Measurements from ENCODE around the gene REXO2.

The REXO2 gene

DNA sequence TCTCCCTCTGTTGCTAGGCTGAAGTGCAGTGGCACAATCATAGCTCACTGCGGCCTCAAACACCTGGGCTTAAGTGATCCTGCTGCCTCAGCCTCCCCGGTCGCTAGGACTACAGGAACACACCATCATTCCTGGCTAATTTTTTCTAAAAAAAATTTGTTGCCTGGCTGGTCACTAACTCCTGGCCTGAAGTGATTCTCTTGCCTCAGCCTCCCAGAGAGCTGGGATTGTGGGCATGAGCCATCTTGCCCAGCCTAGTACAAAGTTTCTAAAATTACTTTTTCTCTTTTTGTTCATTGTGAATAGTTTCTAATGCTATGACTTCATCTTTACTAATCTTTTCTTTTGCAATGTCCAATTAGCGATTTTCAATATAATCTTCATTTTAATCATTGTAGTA is 26.3 kb upstream of the REXO2 start:
- H3K4me3 ChIP-seq (ENCODE audit: low read length), result no peak overlapping the region
- no peaks in the 10 kb centered on the region for H3K36me3 ChIP-seq (ENCODE audit: control insufficient read depth, insufficient read depth, low read length)
- no peaks in the 10 kb centered on the region for H3K9me3 ChIP-seq (ENCODE audit: control insufficient read depth, low read length)
- no peaks in the 10 kb centered on the region for H3K4me1 ChIP-seq (ENCODE audit: control insufficient read depth, insufficient read depth, low read length)
- no peaks in the 10 kb centered on the region for H3K27me3 ChIP-seq (ENCODE audit: control insufficient read depth, insufficient read depth, low read length)
- no peak overlapping the region for H3K9ac ChIP-seq (ENCODE audit: low read length)

DNA sequence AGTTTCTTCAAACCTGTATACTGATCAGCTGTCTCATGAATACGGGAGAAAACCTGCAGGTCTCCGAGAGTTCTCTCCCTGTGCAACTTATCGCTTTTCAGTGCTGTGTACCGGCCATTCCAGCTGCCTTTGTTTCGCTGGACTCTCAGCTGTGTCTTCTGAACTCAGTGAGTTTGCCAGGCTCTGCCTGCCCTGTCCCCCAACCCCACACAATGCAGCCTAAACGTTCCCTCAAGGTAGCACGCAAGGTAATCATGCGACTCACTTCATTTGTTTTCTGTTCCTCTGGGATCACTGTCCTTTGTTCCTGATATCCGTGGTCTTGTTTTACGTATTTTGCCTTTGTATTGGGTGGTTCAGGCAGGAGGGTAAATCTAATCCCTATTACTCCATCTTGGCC is 25.3 kb upstream of the REXO2 start:
- Histone ChIP-seq H3K9ac (ENCODE audit: low read length) (no peak overlapping the region), H3K9me3 (ENCODE audit: control insufficient read depth, low read length) (no peaks in the 10 kb centered on the region), H3K36me3 (ENCODE audit: control insufficient read depth, insufficient read depth, low read length) (no peaks in the 10 kb centered on the region)

DNA sequence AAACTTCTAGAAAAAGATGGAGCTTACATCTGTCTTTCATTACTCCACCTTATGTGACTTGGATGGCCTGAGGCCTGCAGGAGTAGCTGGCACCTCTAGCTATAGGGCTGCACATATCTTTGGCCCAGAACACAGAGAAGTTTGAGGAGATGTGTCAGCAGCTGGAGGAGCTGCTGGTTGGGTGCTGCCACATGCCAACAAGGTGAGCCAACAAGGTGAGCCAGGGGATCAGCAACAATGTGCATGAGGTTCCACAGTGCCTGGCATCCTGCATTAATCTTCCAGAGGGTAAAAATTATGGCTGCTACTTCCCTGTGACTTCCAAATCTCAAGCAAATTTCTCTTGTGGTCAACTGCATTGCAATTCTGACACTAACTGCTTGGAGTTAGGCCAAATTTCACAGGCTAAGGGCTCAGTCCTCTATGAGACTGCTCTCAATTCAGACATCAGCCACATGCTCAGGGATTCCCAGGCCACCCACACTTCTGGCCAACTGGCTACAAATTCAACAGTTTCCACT is 22.8 kb upstream of the REXO2 start:
- Histone ChIP-seq H3K9me3 (ENCODE audit: control insufficient read depth, low read length) (no peaks in the 10 kb centered on the region), H3K9ac (ENCODE audit: low read length) (no peak overlapping the region), H3K4me3 (ENCODE audit: low read length) (no peak overlapping the region), H3K36me3 (ENCODE audit: control insufficient read depth, insufficient read depth, low read length) (no peaks in the 10 kb centered on the region), H3K27me3 (ENCODE audit: control insufficient read depth, insufficient read depth, low read length) (no peaks in the 10 kb centered on the region), H3K4me1 (ENCODE audit: control insufficient read depth, insufficient read depth, low read length) (no peaks in the 10 kb centered on the region)

More for the DNA sequence above, 25.3 kb upstream of the REXO2 start:
- H3K4me1 ChIP-seq (ENCODE audit: control insufficient read depth, insufficient read depth, low read length), result no peaks in the 10 kb centered on the region
- no peak overlapping the region for H3K4me3 ChIP-seq (ENCODE audit: low read length)
- no peaks in the 10 kb centered on the region for H3K27me3 ChIP-seq (ENCODE audit: control insufficient read depth, insufficient read depth, low read length)

DNA sequence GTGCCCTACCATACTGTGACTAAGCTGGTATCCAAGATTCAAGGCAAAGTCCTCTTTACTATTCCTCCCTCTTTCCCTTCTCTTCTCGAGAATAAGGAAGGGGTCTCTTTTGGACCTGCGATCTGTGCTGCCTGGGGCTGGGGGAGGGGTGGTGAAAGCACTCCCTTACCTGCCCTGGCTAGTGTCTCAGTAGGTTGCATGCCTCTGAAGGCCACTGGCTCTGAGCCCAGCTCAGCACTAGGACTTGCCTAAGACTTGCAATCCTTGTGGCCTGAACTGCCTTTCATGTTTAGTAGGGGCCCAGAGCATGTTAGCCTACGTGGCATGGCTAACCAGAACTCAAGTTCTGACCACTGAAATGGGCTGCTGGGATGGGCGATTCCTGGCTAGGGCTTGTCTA is 13.0 kb upstream of the REXO2 start:
- Histone ChIP-seq H3K9ac (ENCODE audit: low read length) (no peak overlapping the region), H3K27me3 (ENCODE audit: control insufficient read depth, insufficient read depth, low read length) (no peaks in the 10 kb centered on the region), H3K4me3 (ENCODE audit: low read length) (no peak overlapping the region), H3K36me3 (ENCODE audit: control insufficient read depth, insufficient read depth, low read length) (no peaks in the 10 kb centered on the region), H3K9me3 (ENCODE audit: control insufficient read depth, low read length) (no peaks in the 10 kb centered on the region), H3K4me1 (ENCODE audit: control insufficient read depth, insufficient read depth, low read length) (no peaks in the 10 kb centered on the region)

DNA sequence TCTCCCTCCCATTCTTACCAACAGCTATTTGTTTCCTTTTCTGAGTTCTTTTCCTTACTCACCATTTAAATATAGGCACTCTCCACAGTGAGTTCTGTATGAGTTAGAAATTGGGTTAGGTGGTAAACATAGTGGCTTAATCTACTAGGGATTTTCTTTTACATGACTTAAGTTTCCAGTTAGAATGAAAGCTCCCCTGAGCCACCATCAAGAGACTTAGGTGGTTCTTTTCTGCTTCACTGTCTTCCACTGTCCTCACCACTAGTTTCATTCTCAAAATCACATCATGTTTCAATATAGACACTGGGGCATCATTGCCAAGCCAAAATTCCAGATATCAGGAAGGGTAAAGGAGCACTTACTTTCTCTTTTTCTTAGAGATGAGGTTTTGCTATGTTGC is 9.0 kb upstream of the REXO2 start:
- no peak overlapping the region for H3K9ac ChIP-seq (ENCODE audit: low read length)
- no peaks in the 10 kb centered on the region for H3K4me1 ChIP-seq (ENCODE audit: control insufficient read depth, insufficient read depth, low read length)
- no peak overlapping the region for H3K4me3 ChIP-seq (ENCODE audit: low read length)
- H3K9me3 ChIP-seq (ENCODE audit: control insufficient read depth, low read length), result no peaks in the 10 kb centered on the region
- H3K27me3 ChIP-seq (ENCODE audit: control insufficient read depth, insufficient read depth, low read length), result no peaks in the 10 kb centered on the region
- no peaks in the 10 kb centered on the region for H3K36me3 ChIP-seq (ENCODE audit: control insufficient read depth, insufficient read depth, low read length)

DNA sequence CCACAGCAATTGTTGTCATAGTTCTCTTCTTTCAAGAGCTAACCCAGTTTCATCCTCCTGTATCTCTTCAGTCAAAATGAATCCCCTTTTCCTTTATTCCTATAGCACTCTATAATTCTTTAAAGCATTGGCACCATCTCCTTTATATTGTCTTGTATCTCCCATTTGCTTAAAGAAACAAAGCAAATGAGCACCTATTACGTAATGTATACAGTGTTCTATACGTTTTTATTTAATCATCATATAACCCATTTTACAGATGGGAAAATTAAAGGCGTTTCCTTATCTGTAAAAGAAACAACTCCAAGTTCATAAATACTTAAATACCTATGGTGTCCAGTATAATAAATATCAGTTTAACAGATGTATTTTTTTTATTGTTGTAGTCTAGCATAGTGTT is 6.4 kb upstream of the REXO2 start:
- H3K36me3 ChIP-seq (ENCODE audit: control insufficient read depth, insufficient read depth, low read length), result no peaks in the 10 kb centered on the region
- no peaks in the 10 kb centered on the region for H3K9me3 ChIP-seq (ENCODE audit: control insufficient read depth, low read length)
- H3K27me3 ChIP-seq (ENCODE audit: control insufficient read depth, insufficient read depth, low read length), result no peaks in the 10 kb centered on the region
- no peaks in the 10 kb centered on the region for H3K4me1 ChIP-seq (ENCODE audit: control insufficient read depth, insufficient read depth, low read length)
- H3K9ac ChIP-seq (ENCODE audit: low read length), result no peak overlapping the region
- H3K4me3 ChIP-seq (ENCODE audit: low read length), result no peak overlapping the region

DNA sequence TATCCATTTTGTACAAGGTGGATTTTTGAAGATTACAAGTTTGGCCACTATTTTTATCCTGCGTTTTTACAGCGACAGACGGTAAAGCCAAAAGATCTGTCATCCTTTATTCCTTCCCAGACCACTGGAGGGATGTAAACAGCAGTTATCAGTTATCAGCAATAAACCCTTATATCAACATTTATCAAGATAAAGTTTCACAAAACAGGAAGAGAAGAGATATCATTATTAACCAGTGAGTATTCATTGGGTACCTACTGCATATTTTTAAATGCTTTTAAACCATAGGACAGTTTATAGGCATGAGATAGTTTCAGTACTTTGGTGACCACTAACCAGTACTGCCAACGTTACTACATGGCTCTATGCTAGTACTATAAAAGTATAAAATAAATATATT is 5.9 kb upstream of the REXO2 start:
- Histone ChIP-seq H3K36me3 (ENCODE audit: control insufficient read depth, insufficient read depth, low read length) (no peaks in the 10 kb centered on the region), H3K4me3 (ENCODE audit: low read length) (no peak overlapping the region), H3K9ac (ENCODE audit: low read length) (no peak overlapping the region), H3K9me3 (ENCODE audit: control insufficient read depth, low read length) (no peaks in the 10 kb centered on the region), H3K4me1 (ENCODE audit: control insufficient read depth, insufficient read depth, low read length) (no peaks in the 10 kb centered on the region), H3K27me3 (ENCODE audit: control insufficient read depth, insufficient read depth, low read length) (no peaks in the 10 kb centered on the region)

DNA sequence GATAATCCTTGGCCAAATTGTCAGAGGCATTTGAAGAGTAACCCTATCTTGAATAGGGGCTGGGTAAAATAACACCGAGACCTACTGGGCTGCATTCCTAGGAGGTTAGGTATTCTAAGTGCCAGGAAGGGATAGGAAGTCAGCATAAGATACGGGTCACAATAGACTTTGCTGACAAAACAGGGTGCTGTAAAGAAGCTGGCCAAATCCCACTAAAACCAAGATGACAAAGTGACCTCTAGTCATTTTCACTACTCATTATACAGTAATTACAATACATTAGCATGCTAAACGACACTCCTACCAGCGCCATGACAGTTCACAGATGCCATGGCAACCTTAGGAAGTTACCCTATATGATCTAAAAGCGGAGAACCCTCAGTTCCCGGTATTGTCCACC is 964 bp upstream of the REXO2 start:
- no peaks in the 10 kb centered on the region for H3K9me3 ChIP-seq (ENCODE audit: control insufficient read depth, low read length)
- no peaks in the 10 kb centered on the region for H3K36me3 ChIP-seq (ENCODE audit: control insufficient read depth, insufficient read depth, low read length)
- H3K9ac ChIP-seq (ENCODE audit: low read length), result no peak overlapping the region
- H3K4me1 ChIP-seq (ENCODE audit: control insufficient read depth, insufficient read depth, low read length), result peaks cover 16% of the 10 kb centered on the region
- H3K4me3 ChIP-seq (ENCODE audit: low read length), result no peak overlapping the region
- no peaks in the 10 kb centered on the region for H3K27me3 ChIP-seq (ENCODE audit: control insufficient read depth, insufficient read depth, low read length)

DNA sequence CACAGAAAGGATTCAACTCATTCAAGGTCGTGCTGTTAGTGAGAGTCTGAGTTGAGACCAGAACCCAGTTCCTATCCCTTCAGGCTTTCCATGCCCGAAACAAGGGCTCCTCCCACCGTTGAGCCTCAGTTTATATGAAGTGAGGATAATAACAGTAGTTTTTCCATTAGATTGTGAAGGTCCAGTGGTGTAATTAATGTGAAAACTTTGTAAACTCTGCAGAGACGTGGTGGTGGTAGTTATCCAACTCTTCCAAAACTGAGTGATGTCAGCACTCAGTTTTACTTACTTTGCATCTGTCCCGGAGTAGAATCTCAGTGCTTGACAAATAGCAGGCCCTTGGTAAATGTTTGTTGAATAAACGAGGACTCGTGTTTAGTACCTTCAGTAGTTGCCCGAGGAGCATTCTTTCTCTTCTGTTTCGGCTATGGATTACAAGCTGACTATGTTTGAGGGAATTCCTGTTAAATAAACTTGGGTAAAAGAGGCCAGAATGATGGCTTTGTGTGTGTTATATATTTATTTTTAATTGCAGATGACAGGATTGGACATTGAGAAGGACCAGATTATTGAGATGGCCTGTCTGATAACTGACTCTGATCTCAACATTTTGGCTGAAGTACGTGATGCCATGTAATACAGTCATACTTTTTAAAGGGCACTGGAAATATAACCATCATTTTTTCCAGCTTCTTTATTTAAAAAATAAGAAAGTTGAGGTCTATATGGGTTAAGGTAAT is 1.0 kb downstream of the REXO2 start:
- Histone ChIP-seq H3K27me3 (ENCODE audit: control insufficient read depth, insufficient read depth, low read length) (no peaks in the 10 kb centered on the region), H3K9ac (ENCODE audit: low read length) (peak overlapping the region; percentile 88), H3K9me3 (ENCODE audit: control insufficient read depth, low read length) (no peaks in the 10 kb centered on the region), H3K4me1 (ENCODE audit: control insufficient read depth, insufficient read depth, low read length) (peaks cover 16% of the 10 kb centered on the region), H3K4me3 (ENCODE audit: low read length) (peak overlapping the region; percentile 96), H3K36me3 (ENCODE audit: control insufficient read depth, insufficient read depth, low read length) (no peaks in the 10 kb centered on the region)

DNA sequence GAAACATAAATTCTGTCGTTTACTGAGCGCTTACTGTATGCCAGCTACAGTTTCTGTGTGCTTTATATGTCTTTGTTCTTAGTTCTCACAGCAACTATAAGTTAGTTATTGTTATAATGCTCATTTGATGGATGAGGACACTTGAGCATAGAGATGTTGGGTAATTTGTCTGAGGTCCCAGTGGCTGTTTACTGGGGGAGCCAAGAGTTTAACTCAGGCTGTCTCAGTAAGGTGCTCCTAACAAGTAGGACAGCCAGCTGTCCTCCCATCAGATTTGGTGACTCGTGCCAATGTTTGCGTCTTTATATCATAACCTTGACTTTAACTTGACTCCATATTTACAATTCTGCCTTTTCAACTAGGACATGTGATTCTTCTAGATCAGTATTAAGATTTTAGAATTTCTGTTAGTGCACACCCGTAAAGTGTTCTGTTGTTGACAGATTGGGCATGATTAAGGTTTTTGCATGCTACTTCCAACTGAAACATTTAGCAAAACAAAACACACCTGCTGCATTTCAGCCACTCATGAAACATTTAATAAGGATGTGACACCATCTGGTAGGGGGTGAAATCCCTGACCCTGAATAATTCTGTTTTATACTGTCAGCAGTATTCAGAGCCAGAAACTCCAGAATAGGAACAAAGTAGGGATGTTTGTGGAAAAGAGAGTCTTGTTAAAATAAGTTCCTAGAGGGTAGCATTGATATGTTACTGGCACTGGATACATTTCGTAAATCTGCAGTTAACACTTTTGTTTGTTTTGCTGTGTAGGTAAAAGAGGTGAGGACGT is 1.9 kb downstream of the REXO2 start:
- Histone ChIP-seq H3K27me3 (ENCODE audit: control insufficient read depth, insufficient read depth, low read length) (no peaks in the 10 kb centered on the region), H3K9ac (ENCODE audit: low read length) (no peak overlapping the region), H3K4me3 (ENCODE audit: low read length) (no peak overlapping the region), H3K4me1 (ENCODE audit: control insufficient read depth, insufficient read depth, low read length) (peaks cover 16% of the 10 kb centered on the region), H3K36me3 (ENCODE audit: control insufficient read depth, insufficient read depth, low read length) (no peaks in the 10 kb centered on the region), H3K9me3 (ENCODE audit: control insufficient read depth, low read length) (no peaks in the 10 kb centered on the region)

DNA sequence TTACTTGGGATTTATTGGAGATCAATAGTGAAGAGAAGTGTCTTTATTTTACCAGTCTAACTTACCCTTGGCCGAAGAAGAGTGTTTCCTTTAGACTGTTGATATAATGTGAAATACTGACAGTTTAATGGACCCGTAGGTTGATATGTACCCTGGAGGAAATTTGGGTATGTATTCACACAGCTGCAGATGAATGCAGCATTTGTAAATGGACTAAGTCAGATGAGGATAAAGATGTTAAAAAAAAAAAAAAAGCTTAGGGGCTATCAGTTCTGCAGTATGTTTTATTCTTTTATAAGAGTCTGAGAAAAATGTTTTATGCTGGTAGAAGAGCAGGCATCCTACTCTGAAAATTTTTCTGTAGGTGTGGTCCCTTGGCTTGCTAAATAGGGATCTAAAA is 2.7 kb downstream of the REXO2 start:
- H3K9ac ChIP-seq (ENCODE audit: low read length), result no peak overlapping the region
- H3K27me3 ChIP-seq (ENCODE audit: control insufficient read depth, insufficient read depth, low read length), result no peaks in the 10 kb centered on the region
- peaks cover 16% of the 10 kb centered on the region for H3K4me1 ChIP-seq (ENCODE audit: control insufficient read depth, insufficient read depth, low read length)
- H3K4me3 ChIP-seq (ENCODE audit: low read length), result no peak overlapping the region
- no peaks in the 10 kb centered on the region for H3K36me3 ChIP-seq (ENCODE audit: control insufficient read depth, insufficient read depth, low read length)
- H3K9me3 ChIP-seq (ENCODE audit: control insufficient read depth, low read length), result no peaks in the 10 kb centered on the region

DNA sequence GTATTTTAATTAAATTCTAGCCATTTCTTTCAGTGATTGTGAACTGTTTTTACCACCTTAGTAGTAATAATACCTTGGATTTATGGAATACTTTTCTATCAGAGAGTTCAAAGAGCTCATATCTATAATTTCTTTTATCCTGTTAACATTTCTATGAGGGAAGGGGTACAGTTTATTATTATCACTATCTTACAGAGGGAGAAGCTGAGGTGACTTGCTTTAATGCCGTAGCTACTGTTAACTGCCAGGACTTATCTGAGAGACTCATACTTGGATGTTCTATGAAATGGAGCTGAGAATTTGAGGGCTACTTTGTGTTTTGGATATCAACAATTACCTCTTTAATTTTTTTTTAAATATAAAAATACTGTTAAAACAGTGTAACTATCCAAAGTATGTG is 3.3 kb downstream of the REXO2 start:
- Histone ChIP-seq H3K4me1 (ENCODE audit: control insufficient read depth, insufficient read depth, low read length) (peaks cover 16% of the 10 kb centered on the region), H3K36me3 (ENCODE audit: control insufficient read depth, insufficient read depth, low read length) (no peaks in the 10 kb centered on the region), H3K9me3 (ENCODE audit: control insufficient read depth, low read length) (no peaks in the 10 kb centered on the region), H3K4me3 (ENCODE audit: low read length) (no peak overlapping the region), H3K27me3 (ENCODE audit: control insufficient read depth, insufficient read depth, low read length) (no peaks in the 10 kb centered on the region), H3K9ac (ENCODE audit: low read length) (no peak overlapping the region)
